Measurements from ENCODE around the gene KAT6B. TPM values are rescaled to one million over a fixed set of nuclear protein-coding genes. Genes with fewer than 3 reads are reported as not detected.

KAT6B gene
- total RNA-seq, 2 experiments from 2014 or later, result 36.7 to 47.2 TPM

DNA sequence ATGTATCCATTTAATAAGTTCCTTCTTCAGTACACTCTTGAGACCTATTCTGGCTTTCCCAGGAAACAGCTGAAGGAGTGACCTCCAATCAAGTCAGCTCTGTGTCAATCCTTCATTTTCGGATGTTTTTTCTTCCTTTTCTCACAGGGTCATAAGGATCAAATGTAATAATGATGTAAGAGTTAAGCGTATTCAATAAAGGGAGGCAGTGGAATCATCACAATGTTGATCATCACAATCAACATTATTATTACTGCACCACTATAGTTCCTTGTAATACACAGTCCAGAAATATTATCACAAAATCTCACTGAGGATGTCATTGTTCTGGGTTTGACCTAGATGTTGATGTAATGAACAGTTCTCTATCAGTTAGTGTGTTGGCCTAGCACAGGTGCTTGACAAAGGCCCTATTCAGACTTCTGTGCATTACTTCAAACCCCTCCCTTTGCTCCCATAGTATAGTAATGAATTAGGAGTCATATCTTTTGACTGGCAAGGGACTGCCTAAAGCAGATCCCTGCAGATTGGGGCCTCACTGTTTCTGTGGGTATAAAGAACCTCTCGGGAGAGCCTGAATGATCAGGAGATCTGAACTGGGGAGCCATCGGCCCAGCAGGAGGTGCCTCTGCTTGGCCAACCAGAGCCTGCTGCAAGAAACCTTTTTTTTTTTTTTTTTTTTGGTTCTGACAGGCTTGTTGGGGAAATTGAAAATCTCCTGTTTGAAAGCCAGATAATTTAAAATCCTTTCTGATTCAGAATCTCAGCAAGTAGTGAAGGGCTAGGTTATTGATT, 100.6 kb downstream of the KAT6B start:
- Mint-ChIP-seq H3K4me3 (no peak overlapping the region), H3K36me3 (peaks cover 4% of the 10 kb centered on the region), H3K4me1 (peaks cover 15% of the 10 kb centered on the region), H3K27ac (no peak overlapping the region), H3K27me3 (no peaks in the 10 kb centered on the region), H3K9me3 (peaks cover 2% of the 10 kb centered on the region)
- no peak for DNase-seq
- no peak for ATAC-seq (ENCODE audit: low read depth)
- POLR2A ChIA-PET, result no interaction called here

DNA sequence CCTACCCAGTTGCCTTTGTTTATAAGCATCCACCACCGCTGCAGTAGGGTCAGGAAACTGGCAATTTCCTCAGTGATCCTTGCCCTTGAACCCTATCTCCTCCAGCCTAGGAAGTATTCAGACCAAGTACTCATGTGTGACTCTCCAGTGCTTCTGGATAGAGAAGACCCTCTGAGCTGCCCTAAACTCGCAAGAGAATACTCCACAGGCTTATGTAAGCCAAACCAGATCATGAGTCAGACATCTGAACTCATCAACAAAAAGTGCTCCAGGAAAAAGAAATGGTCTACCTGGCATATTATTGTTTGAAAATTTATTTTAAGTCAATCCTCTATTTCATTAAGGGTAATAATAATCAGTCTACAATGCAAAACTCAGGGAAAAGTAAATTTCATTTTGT, 101.3 kb downstream of the KAT6B start:
- no peak overlapping the region for H3K4me3 Mint-ChIP-seq
- peaks cover 17% of the 10 kb centered on the region for H3K4me1 Mint-ChIP-seq
- peaks cover 10% of the 10 kb centered on the region for H3K36me3 Mint-ChIP-seq
- no peak overlapping the region for H3K27ac Mint-ChIP-seq
- no peak for DNase-seq
- peaks cover 2% of the 10 kb centered on the region for H3K9me3 Mint-ChIP-seq
- no peak for ATAC-seq (ENCODE audit: low read depth)
- no peaks in the 10 kb centered on the region for H3K27me3 Mint-ChIP-seq
- POLR2A ChIA-PET, result no interaction called here

DNA sequence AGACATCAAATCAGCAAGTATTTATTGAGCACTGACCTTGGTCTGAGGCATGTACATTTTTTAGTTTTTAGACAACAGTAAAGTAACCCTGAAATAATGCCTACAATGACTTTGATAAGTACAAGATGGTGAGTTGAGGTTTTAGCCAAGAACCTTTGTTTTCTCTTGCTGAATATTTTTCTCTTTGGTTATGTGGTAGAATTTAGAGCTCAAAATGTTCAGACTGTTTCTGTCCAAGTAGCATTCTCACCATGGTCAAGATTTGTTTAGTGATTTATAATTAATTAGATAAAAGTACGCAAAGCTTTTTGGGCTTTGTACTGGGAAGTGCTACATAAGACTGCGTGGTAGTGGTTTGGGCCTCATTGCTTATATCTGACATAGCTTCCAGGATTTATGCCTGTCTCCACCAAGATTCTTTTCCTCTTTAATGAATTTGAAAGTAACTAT, 102.4 kb downstream of the KAT6B start:
- H3K9me3 Mint-ChIP-seq, result peaks cover 2% of the 10 kb centered on the region
- DNase-seq (no peak), ATAC-seq (ENCODE audit: low read depth) (no peak)
- H3K27ac Mint-ChIP-seq, result no peak overlapping the region
- POLR2A ChIA-PET, result interaction anchor here (0.7 kb wide), 1 partner anchor 162 kb away, joined by 3 read pairs; no protein-coding TSS in a partner anchor
- no peak overlapping the region for H3K4me3 Mint-ChIP-seq
- peaks cover 11% of the 10 kb centered on the region for H3K4me1 Mint-ChIP-seq
- no peaks in the 10 kb centered on the region for H3K27me3 Mint-ChIP-seq
- peaks cover 11% of the 10 kb centered on the region for H3K36me3 Mint-ChIP-seq

DNA sequence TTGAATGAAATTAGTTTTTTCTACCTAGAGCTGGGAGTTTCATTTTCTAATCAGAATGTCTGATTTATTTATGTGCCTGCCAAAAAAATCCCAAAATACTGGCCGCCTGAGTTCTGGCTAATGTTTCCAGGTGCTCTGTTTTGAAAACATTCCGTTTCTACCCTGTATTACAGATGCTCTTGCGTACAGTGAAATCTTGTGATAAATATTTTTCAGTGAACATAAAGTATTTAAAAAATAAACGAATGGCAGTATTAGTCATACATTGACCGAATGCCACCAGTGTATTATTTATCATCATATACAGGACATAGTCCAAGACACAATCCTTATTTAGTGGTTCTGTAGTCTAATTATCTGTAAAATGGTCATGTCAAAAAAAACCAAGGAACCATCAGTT, 102.8 kb downstream of the KAT6B start:
- H3K4me1 Mint-ChIP-seq, result peaks cover 9% of the 10 kb centered on the region
- H3K9me3 Mint-ChIP-seq, result peaks cover 2% of the 10 kb centered on the region
- H3K4me3 Mint-ChIP-seq, result no peak overlapping the region
- no peak overlapping the region for H3K27ac Mint-ChIP-seq
- ATAC-seq (ENCODE audit: low read depth) (no peak), DNase-seq (no peak)
- POLR2A ChIA-PET, result interaction anchor here (0.7 kb wide), 1 partner anchor 162 kb away, joined by 3 read pairs; no protein-coding TSS in a partner anchor
- peaks cover 11% of the 10 kb centered on the region for H3K36me3 Mint-ChIP-seq
- no peaks in the 10 kb centered on the region for H3K27me3 Mint-ChIP-seq

DNA sequence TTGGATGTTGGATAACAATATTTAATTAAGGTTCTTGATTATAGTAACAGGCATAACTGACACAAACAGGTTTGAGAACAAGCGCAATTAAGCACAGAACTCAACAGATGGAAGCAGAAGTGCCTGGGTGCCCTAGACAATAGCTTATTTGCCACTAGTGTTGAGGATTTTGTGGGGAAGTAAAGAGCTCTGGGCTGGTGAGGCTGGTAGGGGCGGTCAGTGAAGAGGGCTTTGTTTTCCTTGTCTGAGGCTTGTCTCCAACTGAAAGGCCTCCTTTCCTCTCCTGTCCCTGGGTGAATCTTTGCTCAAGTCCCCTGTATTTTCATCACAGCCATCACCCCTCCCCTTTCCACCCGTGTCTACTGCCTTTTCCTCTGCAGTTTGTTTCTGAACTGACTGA, 104.6 kb downstream of the KAT6B start:
- ATAC-seq (ENCODE audit: low read depth) (no peak), DNase-seq (no peak)
- Mint-ChIP-seq H3K4me3 (no peak overlapping the region), H3K36me3 (peaks cover 14% of the 10 kb centered on the region), H3K9me3 (peaks cover 2% of the 10 kb centered on the region), H3K4me1 (peaks cover 13% of the 10 kb centered on the region), H3K27ac (no peak overlapping the region), H3K27me3 (no peaks in the 10 kb centered on the region)
- POLR2A ChIA-PET, result no interaction called here

DNA sequence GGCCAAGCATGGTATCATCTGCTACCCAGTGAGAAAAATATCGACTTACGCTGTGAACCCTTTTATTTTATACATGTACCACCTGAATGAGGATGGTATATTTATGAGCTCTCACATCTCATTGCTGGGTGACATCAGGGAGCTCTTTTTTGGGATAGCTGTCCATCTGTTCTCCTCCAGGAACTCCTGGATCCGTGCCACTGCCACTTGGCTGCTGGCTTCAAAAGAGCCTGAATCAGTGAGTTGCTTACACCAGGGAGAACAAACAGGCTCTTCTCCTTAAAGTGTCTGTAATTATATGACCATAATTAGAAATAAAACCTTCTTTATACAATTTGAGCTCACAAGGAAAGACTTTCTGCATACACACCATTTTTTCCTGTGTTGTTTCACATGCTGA, 106.2 kb downstream of the KAT6B start:
- peaks cover 11% of the 10 kb centered on the region for H3K4me1 Mint-ChIP-seq

DNA sequence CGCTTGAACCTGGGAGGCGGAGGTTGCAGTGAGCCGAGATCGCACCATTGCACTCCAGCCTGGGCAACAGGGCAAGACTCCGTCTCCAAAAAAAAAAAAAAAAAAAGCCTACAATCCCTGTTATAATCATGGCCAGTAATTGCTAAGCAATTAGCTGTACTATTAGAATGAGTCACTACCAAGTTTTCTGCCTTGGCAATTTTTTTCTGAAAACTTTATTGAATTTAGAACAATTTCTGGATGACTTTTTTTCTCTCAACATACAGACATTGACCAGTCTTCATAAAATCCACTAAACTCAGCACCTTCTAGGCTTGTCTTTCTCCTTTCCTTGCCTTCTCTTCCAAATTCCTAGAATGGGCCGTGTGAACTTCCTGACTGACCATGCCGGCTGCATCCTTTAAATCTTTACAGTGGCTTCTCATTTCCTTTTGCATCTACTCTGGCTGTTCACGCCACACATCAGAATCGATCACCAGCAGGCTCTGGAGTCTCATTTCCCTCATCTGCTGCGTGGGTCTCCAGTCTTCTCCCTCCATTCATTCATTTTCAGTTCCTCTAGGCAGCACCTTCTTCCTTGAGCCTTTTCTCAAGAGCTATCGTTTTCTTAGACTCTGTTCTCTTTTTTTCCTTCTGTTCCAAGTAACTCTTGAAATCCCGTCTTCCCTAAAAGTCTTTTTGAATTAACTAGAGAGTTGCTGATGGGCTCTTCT, 107.9 kb downstream of the KAT6B start:
- POLR2A ChIA-PET, result interaction anchor here (0.5 kb wide), 1 partner anchor 131 kb away, joined by 4 read pairs; no protein-coding TSS in a partner anchor
- no peak overlapping the region for H3K27ac Mint-ChIP-seq
- H3K36me3 Mint-ChIP-seq, result peaks cover 17% of the 10 kb centered on the region
- peaks cover 11% of the 10 kb centered on the region for H3K4me1 Mint-ChIP-seq
- H3K27me3 Mint-ChIP-seq, result no peaks in the 10 kb centered on the region
- H3K9me3 Mint-ChIP-seq, result peaks cover 2% of the 10 kb centered on the region
- no peak for ATAC-seq (ENCODE audit: low read depth)
- no peak overlapping the region for H3K4me3 Mint-ChIP-seq
- DNase-seq, result no peak

More for the DNA sequence above, 106.2 kb downstream of the KAT6B start:
- H3K9me3 Mint-ChIP-seq, result peaks cover 2% of the 10 kb centered on the region
- ATAC-seq (ENCODE audit: low read depth) (no peak), DNase-seq (no peak)
- POLR2A ChIA-PET, result no interaction called here
- H3K27me3 Mint-ChIP-seq, result no peaks in the 10 kb centered on the region
- no peak overlapping the region for H3K27ac Mint-ChIP-seq
- no peak overlapping the region for H3K4me3 Mint-ChIP-seq
- H3K36me3 Mint-ChIP-seq, result peaks cover 14% of the 10 kb centered on the region

DNA sequence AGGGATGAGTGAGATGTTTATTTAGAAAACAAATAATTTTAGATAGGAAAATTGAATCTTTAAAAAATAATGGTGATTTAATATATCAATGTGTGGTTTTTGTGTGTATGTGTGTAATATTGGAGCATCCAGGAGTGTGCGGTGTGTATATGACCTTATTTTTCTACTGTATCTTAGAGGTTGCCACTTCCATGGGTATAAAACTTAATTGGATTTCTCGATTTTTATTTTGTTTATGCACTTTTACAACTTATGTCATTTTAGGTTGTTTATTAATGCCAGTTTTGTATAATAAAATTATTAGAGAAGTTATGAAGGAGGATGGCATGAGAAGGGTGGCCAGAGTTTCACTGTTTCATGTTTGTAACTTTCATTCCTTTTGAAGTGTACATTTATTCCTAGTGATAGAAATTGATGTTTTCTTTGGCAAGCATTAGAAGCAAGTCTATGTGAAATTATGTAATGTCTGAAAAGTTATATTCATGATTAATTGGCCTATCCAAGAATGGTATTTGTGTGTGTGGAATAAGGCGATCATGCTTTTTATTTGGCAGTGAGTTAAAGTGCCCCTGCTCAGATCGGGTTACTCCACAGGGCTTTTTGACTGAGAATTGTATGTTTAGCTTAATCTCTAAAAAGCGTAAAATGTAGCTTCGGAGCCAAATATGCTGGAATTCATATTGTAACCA, 110.3 kb downstream of the KAT6B start:
- peaks cover 11% of the 10 kb centered on the region for H3K4me1 Mint-ChIP-seq
- H3K36me3 Mint-ChIP-seq, result peaks cover 20% of the 10 kb centered on the region
- H3K4me3 Mint-ChIP-seq, result no peak overlapping the region
- DNase-seq (no peak), ATAC-seq (ENCODE audit: low read depth) (no peak)
- no peaks in the 10 kb centered on the region for H3K27me3 Mint-ChIP-seq
- POLR2A ChIA-PET, result no interaction called here
- no peak overlapping the region for H3K27ac Mint-ChIP-seq
- peaks cover 2% of the 10 kb centered on the region for H3K9me3 Mint-ChIP-seq

DNA sequence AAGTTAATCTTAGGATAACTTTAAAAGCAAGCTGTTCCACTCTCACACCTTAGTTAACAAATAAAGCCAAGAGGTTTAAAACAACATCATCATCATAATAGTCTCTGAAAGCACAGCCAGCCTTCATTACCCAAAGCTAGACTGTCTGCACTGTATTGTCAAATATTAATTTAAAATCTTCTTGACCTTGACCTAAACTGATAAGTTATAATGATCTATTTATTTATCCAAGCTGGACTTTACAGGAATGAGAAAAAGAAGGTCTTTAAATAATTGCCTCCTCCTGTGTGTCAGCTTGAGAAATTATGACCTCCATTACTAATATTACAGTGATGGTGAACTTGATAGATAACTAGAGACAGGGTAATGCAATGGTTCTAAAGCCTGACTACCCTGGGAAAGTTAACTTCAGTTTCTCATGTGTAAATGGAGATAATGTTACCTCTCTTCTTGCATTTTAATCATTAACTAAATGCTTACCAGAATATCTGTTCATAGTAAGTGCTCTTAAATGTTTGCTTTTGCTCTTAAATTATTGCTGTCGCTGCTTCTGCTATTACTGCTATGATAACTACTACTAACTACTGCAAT, 111.0 kb downstream of the KAT6B start:
- H3K4me3 Mint-ChIP-seq, result no peak overlapping the region
- H3K4me1 Mint-ChIP-seq, result peaks cover 8% of the 10 kb centered on the region
- DNase-seq (no peak), ATAC-seq (ENCODE audit: low read depth) (no peak)
- H3K27me3 Mint-ChIP-seq, result no peaks in the 10 kb centered on the region
- H3K36me3 Mint-ChIP-seq, result peaks cover 14% of the 10 kb centered on the region
- no peak overlapping the region for H3K27ac Mint-ChIP-seq
- H3K9me3 Mint-ChIP-seq, result no peaks in the 10 kb centered on the region
- POLR2A ChIA-PET, result no interaction called here

DNA sequence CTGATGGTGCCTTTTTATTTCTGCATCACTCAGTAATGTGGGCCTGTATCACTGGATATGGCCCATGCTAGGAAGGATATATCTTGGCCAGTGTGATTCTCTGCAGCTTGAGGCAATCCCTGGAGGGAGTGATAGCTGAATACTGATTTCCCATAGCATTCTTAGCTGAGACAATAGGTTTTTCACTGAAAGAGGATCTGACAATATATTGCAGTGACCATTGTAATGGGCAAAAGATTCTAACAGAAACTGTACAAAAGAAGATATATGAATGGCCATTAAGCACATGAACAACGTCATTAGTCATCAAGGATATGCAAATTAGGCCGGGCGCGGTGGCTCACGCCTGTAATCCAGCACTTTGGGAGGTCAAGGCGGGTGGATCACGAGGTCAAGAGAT, 117.8 kb downstream of the KAT6B start:
- no peak overlapping the region for H3K27ac Mint-ChIP-seq
- POLR2A ChIA-PET, result no interaction called here
- H3K4me3 Mint-ChIP-seq, result no peak overlapping the region
- H3K9me3 Mint-ChIP-seq, result peaks cover 2% of the 10 kb centered on the region
- peaks cover 9% of the 10 kb centered on the region for H3K36me3 Mint-ChIP-seq
- DNase-seq, result no peak
- H3K4me1 Mint-ChIP-seq, result peaks cover 3% of the 10 kb centered on the region
- ATAC-seq (ENCODE audit: low read depth), result no peak
- no peaks in the 10 kb centered on the region for H3K27me3 Mint-ChIP-seq

DNA sequence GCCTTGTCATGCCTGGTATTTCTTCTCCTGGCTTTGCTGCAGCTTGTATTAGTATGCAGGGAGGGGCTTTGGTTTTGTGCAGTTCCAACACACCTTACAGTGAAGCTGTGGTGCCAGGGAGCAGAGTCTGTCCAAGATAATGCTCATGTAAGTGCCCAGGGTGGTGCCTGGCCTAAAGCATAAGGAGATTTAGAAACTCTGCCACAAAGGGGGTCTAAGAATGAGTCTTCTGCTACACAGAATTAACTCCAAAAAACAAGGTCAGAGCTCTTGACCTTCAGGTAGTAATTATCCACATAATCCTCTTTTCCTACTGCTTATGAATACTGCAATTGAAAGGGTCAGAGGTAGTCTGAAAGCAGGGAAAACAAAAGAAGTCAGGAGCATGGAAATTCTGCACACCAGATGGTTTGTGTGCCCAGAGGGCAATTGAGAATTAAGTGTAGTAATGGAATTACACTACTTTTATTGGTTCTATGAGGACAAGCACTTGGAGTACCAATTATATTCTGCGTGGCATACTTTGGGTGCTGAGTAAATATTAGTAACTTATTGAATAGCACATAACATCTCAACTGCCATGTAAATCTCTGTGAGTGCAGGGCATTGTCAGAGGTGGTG, 121.5 kb downstream of the KAT6B start:
- no peak for DNase-seq
- POLR2A ChIA-PET, result no interaction called here
- Mint-ChIP-seq H3K9me3 (peaks cover 2% of the 10 kb centered on the region), H3K4me1 (peaks cover 5% of the 10 kb centered on the region), H3K27ac (no peak overlapping the region), H3K4me3 (no peak overlapping the region), H3K27me3 (no peaks in the 10 kb centered on the region), H3K36me3 (peaks cover 9% of the 10 kb centered on the region)
- no peak for ATAC-seq (ENCODE audit: low read depth)

DNA sequence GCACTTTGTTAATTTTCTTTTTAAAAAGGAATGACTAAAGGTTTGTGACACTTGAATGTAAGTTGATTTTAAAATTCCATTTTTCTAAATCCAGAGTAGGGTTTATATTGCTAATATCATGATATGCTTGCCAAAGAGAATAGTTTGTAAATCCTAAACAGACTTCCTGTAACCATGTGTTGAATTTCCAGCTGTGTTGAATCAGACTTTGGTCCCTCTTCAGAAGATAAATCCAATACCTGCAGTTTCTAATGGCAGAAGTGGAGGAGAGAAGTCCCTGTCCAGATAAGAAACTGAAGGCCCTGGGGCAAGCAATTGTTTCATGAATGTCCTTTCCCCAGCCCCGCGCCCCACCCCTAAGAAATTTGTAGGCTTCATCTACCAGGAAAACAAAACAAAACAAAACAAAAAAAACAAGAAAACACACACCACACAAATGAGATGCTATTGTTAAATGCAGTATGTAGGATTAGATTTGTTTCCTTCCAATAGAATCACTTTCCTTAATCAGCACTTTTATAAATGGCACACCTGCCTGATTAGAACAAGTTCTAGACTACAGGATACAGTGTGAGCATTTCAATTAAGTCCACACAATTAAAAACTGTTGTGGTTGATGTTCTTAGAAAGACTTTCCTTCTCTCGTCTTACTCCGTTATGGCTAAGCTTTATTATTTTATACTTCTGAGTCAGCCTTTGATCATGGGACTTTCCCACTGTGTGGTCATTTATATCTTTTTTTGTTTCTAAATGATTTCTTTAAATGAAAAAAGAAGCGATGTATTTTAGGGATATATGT, 122.8 kb downstream of the KAT6B start:
- ATAC-seq (ENCODE audit: low read depth), result no peak
- POLR2A ChIA-PET, result no interaction called here
- H3K9me3 Mint-ChIP-seq, result peaks cover under 1% of the 10 kb centered on the region
- H3K36me3 Mint-ChIP-seq, result peaks cover 5% of the 10 kb centered on the region
- H3K27me3 Mint-ChIP-seq, result no peaks in the 10 kb centered on the region
- no peak for DNase-seq
- peaks cover 8% of the 10 kb centered on the region for H3K4me1 Mint-ChIP-seq
- no peak overlapping the region for H3K27ac Mint-ChIP-seq
- no peak overlapping the region for H3K4me3 Mint-ChIP-seq
